CD14-positive monocyte (primary cell): ENCODE results near the gene THSD4. TPM values are rescaled to one million over a fixed set of nuclear protein-coding genes. Genes with fewer than 3 reads are reported as not detected.

Source experiments
- DNase-seq, 3 donors: peaks; one replicate each; pipeline ENCODE4 v3.0.0-alpha.2; 2011 to 2022
- H2AFZ ChIP-seq: 2 replicates; pipeline ENCODE4 v1.6.0; 2012; ENCODE audit warnings: mild to moderate bottlenecking, low read depth, low read length, inconsistent platforms; ENCODE audit not compliant: insufficient read depth, poor library complexity, severe bottlenecking
- H3K27ac ChIP-seq, 2 donors: 1 replicate in 1 of 2; 2 replicates in 1 of 2; pipeline ENCODE4 v1.5.1; 2012 to 2013; ENCODE audit warnings: low read length in 2 of 2, control low read depth in 1 of 2, inconsistent platforms in 1 of 2, low read depth in 1 of 2, mild to moderate bottlenecking in 1 of 2
- H3K27me3 ChIP-seq, 2 donors: one replicate each; pipeline versions ENCODE4 v1.6.0 to v1.6.1; 2011 to 2013; ENCODE audit warnings: low read length in 2 of 2; ENCODE audit not compliant: control insufficient read depth in 2 of 2, insufficient read depth in 2 of 2
- H3K36me3 ChIP-seq, 2 donors: replicated peaks in 1 of 2; 1 replicate in 1 of 2; 2 replicates in 1 of 2; pipeline versions ENCODE4 v1.5.1 to v1.6.1; 2012 to 2013; ENCODE audit warnings: low read length in 2 of 2, control low read depth in 1 of 2, inconsistent platforms in 1 of 2, mild to moderate bottlenecking in 1 of 2; ENCODE audit not compliant: insufficient read depth in 2 of 2, control insufficient read depth in 1 of 2
- H3K4me1 ChIP-seq, 2 donors: 1 replicate in 1 of 2; 2 replicates in 1 of 2; pipeline versions ENCODE4 v1.5.1 to v1.6.1; 2012 to 2013; ENCODE audit warnings: low read length in 2 of 2, control low read depth in 1 of 2, inconsistent platforms in 1 of 2, mild to moderate bottlenecking in 1 of 2, moderate library complexity in 1 of 2; ENCODE audit not compliant: insufficient read depth in 2 of 2, control insufficient read depth in 1 of 2
- H3K4me2 ChIP-seq: replicated peaks from 2 replicates; pipeline ENCODE3; 2012; ENCODE audit warnings: low read length, moderate library complexity, mild to moderate bottlenecking; ENCODE audit not compliant: poor library complexity, severe bottlenecking; ENCODE audit errors: extremely low read depth
- H3K4me3 ChIP-seq, 3 experiments: fragments of 200-600 bp in 1 of 3; sonication (generic) in 1 of 3; replicated peaks in 1 of 3; 1 replicate in 2 of 3; 2 replicates in 1 of 3; pipeline ENCODE4 v1.5.1; 2011 to 2013; ENCODE audit warnings: low read length in 3 of 3, mild to moderate bottlenecking in 3 of 3, control low read depth in 2 of 3, low read depth in 2 of 3, inconsistent platforms in 1 of 3, moderate library complexity in 1 of 3
- H3K79me2 ChIP-seq: 2 replicates; pipeline ENCODE4 v1.6.0; 2012; ENCODE audit warnings: mild to moderate bottlenecking, control low read depth, inconsistent platforms, low read length, moderate library complexity; ENCODE audit not compliant: insufficient read depth
- H3K9ac ChIP-seq: 2 replicates; pipeline ENCODE4 v1.6.0; 2017; ENCODE audit warnings: low read length, mild to moderate bottlenecking; ENCODE audit not compliant: insufficient read depth, poor library complexity, severe bottlenecking
- H3K9me3 ChIP-seq, 2 donors: replicated peaks in 1 of 2; 1 replicate in 1 of 2; 2 replicates in 1 of 2; pipeline versions ENCODE4 v1.5.1 to v1.6.1; 2012 to 2013; ENCODE audit warnings: low read length in 2 of 2, control low read depth in 1 of 2; ENCODE audit not compliant: control insufficient read depth in 1 of 2, insufficient read depth in 1 of 2
- H4K20me1 ChIP-seq: 2 replicates; pipeline ENCODE4 v1.6.0; 2012; ENCODE audit warnings: mild to moderate bottlenecking, low read length, control low read depth, moderate library complexity; ENCODE audit not compliant: insufficient read depth
- H3K27ac Mint-ChIP-seq, 7 donors: one replicate each; pipeline ENCODE4 v1.8.0; 2020; ENCODE audit warnings: mild to moderate bottlenecking in 7 of 7, mixed read lengths in 7 of 7, moderate library complexity in 6 of 7, inconsistent platforms in 2 of 7
- H3K27me3 Mint-ChIP-seq, 3 donors: one replicate each; pipeline ENCODE4 v1.8.0; 2021 to 2022; ENCODE audit warnings: low read depth in 3 of 3, mild to moderate bottlenecking in 3 of 3, mixed read lengths in 3 of 3, moderate library complexity in 3 of 3, inconsistent platforms in 1 of 3
- H3K36me3 Mint-ChIP-seq, 2 donors: one replicate each; pipeline ENCODE4 v1.8.0; 2020; ENCODE audit warnings: mixed read lengths in 2 of 2, inconsistent platforms in 1 of 2, mild to moderate bottlenecking in 1 of 2
- H3K4me1 Mint-ChIP-seq: one replicate; pipeline ENCODE4 v1.8.0; 2020; ENCODE audit warnings: mild to moderate bottlenecking, mixed read lengths
- H3K4me3 Mint-ChIP-seq, 2 donors: one replicate each; pipeline ENCODE4 v1.8.0; 2020; ENCODE audit warnings: mild to moderate bottlenecking in 2 of 2, mixed read lengths in 2 of 2, moderate library complexity in 1 of 2
- H3K9me3 Mint-ChIP-seq, 7 donors: one replicate each; pipeline ENCODE4 v1.8.0; 2020 to 2022; ENCODE audit warnings: mixed read lengths in 7 of 7, mild to moderate bottlenecking in 6 of 7, moderate library complexity in 6 of 7, inconsistent platforms in 2 of 7
- WGBS: methylation state at CpG from one replicate; pipeline ENCODE4 v1.1.5; 2013; ENCODE audit warnings: missing lambda C conversion rate; ENCODE audit not compliant: insufficient coverage; 5-methylcytosine and 5-hydroxymethylcytosine counted together
- intact Hi-C, 2 donors: fragments of 100-400 bp; cut with micrococcal nuclease; formaldehyde crosslinking; loops; one replicate each; pipeline versions ENCODE4 v1.15.0 to v1.15.1; 2023
- polyA plus RNA-seq, 3 donors: library from polyadenylated mRNA; depleted of rRNA in 1 of 3; unstranded in 2 of 3; stranded (reverse) in 1 of 3; fragments of 300-500 nt in 2 of 3; fragments of >200 nt in 1 of 3; fragmentation: Illumina TruSeq in 2 of 3; gene quantifications; 1 replicate in 2 of 3; 2 replicates in 1 of 3; pipeline ENCODE4 v1.2.3, GENCODE V29; 2012 to 2021
- TF ChIP-seq, protein P1 (sequence below): fragments of 200-600 bp; IDR thresholded peaks from one replicate; pipeline ENCODE4 v1.8.0; 2022; ENCODE audit warnings: antibody characterized with exemption, mild to moderate bottlenecking

THSD4 gene
- polyA plus RNA-seq, 3 donors: not detected

DNA sequence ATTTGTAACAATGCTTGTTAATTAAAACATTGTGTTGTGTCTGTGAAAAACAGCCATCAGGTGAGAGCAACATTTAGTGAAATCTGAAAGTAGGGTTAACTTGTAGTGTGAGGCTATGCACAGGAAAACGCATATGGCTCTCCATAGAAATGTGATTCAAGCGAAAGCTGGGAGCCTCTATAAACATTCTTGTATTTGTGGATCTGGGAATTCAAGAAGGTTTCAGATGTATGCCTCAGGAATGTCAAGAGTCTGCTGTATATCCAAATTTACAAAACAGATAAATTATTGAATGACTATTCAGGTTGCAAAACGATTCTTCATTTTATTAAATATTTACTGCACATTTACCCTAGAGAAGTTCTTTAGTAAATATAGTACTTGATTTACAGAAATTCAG is 166.0 kb downstream of the THSD4 start:
- no peak overlapping the region for H2AFZ ChIP-seq
- Mint-ChIP-seq H3K27me3 (peaks cover 18 to 19% (median 19%) of the 10 kb centered on the region in 3 donors), H3K27ac (no peak overlapping the region), H3K36me3 (no peaks in the 10 kb centered on the region), H3K9me3 (peaks cover 0 to 7% (median 2%) of the 10 kb centered on the region in 7 donors), H3K4me1 (peaks cover 4% of the 10 kb centered on the region), H3K4me3 (no peak overlapping the region)
- TF ChIP-seq, protein P1, sequence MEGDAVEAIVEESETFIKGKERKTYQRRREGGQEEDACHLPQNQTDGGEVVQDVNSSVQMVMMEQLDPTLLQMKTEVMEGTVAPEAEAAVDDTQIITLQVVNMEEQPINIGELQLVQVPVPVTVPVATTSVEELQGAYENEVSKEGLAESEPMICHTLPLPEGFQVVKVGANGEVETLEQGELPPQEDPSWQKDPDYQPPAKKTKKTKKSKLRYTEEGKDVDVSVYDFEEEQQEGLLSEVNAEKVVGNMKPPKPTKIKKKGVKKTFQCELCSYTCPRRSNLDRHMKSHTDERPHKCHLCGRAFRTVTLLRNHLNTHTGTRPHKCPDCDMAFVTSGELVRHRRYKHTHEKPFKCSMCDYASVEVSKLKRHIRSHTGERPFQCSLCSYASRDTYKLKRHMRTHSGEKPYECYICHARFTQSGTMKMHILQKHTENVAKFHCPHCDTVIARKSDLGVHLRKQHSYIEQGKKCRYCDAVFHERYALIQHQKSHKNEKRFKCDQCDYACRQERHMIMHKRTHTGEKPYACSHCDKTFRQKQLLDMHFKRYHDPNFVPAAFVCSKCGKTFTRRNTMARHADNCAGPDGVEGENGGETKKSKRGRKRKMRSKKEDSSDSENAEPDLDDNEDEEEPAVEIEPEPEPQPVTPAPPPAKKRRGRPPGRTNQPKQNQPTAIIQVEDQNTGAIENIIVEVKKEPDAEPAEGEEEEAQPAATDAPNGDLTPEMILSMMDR: no peak
- H3K27me3 ChIP-seq: peaks cover 5 to 8% of the 10 kb centered on the region in 2 donors
- no peaks in the 10 kb centered on the region for H3K36me3 ChIP-seq
- H3K9ac ChIP-seq: no peak overlapping the region
- intact Hi-C loops: no loop called here
- no peak overlapping the region for H3K4me3 ChIP-seq
- no peaks in the 10 kb centered on the region for H3K4me1 ChIP-seq
- H3K9me3 ChIP-seq: no peaks in the 10 kb centered on the region
- no peak for DNase-seq
- H3K27ac ChIP-seq: no peak overlapping the region
- no peaks in the 10 kb centered on the region for H3K79me2 ChIP-seq
- H3K4me2 ChIP-seq: no peak overlapping the region
- H4K20me1 ChIP-seq: no peaks in the 10 kb centered on the region
- no CpG with 5 or more reads among the region's 3 CpGs for WGBS

GRCh38 chr15:71282076-71282475 is 166.8 kb downstream of the THSD4 start:
- H3K27me3 Mint-ChIP-seq: peaks cover 17 to 19% (median 18%) of the 10 kb centered on the region in 3 donors
- Histone ChIP-seq H2AFZ (no peak overlapping the region), H3K9ac (no peak overlapping the region), H3K4me1 (no peaks in the 10 kb centered on the region), H3K27me3 (peaks cover 5 to 8% of the 10 kb centered on the region in 2 donors), H3K27ac (no peak overlapping the region), H3K4me3 (no peak overlapping the region), H4K20me1 (no peaks in the 10 kb centered on the region), H3K36me3 (no peaks in the 10 kb centered on the region), H3K9me3 (no peaks in the 10 kb centered on the region), H3K4me2 (no peak overlapping the region), H3K79me2 (no peaks in the 10 kb centered on the region)
- H3K36me3 Mint-ChIP-seq: no peaks in the 10 kb centered on the region
- peaks cover 4% of the 10 kb centered on the region for H3K4me1 Mint-ChIP-seq
- DNase-seq: no peak
- intact Hi-C loops: no loop called here
- H3K4me3 Mint-ChIP-seq: no peak overlapping the region
- no CpG with 5 or more reads among the region's 3 CpGs for WGBS
- H3K27ac Mint-ChIP-seq: no peak overlapping the region
- H3K9me3 Mint-ChIP-seq: peaks cover 0 to 7% (median 2%) of the 10 kb centered on the region in 7 donors
- TF ChIP-seq, protein P1: no peak
